ENCODE results near the gene RNF123. TPM values are rescaled to one million over a fixed set of nuclear protein-coding genes. Genes with fewer than 3 reads are reported as not detected.

The RNF123 gene
- total RNA-seq, 8 experiments from 2014 or later: 10.9 to 41.8 (median 16.2) TPM

DNA sequence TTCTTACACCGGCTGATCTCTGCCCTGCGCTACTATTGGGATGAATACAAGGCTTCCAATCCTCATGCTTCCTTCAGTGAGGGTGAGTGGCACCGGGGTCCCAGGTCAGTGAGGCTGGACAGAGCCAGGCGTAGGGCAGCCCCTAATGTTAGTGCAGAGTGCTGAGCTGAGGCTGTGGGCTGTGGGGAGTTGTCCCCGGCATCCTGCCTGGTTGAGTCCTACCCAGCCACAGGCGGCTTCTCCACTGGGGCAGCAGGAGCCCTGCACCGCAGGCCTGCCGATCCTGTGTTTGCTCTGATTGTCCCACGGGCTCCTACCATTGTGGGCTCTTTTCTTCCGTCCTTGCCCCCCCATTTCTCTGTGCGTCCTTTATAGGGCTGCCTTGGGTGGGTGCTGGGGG is 13.3 kb downstream of the RNF123 start:
- Histone ChIP-seq H3K4me3 (no peak overlapping the region), H3K4me1 (replicated peaks in 1 of 2) (no peaks in the 10 kb centered on the region), H3K27ac (no peak overlapping the region)
- ATAC-seq (replicated peaks in 6 of 8): no peak
- 80 to 100% (median 100%) methylated on average over 1 to 3 of the region's 11 CpGs; no CpG with 5 or more reads in 5 of the 10 experiments for WGBS, 10 experiments
- in situ Hi-C loops (cut with MboI; ENCODE audit: low pct_unique_long_range_greater_than_20kb in 2 of 9, low sequenced_read_pairs in 9 of 9, unreplicated experiment in 9 of 9): no loop called here

DNA sequence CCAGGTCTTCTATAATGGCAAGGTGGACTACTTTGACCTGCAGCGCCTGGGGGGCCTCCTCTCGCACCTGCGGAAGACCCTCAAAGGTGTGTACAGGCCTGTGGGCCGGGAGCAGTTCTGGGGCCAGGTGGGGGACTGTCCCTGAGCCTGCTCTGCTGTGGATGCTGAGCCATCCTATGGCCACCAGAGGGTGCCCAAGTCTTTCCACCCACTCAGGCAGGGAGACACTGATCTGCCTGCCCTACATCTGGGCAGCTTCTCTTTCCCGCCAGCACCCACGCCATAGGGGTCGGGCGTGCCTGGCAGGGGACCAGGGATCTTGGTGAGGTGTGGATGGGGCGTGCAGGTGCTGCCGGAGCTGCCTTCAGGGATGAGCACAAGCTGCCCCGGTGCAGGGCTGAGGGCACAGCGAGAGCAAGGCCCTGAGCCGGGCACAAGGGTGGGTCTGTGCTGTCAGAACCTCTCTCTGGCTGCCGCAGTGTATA is 14.1 kb downstream of the RNF123 start:
- 70% methylated on average over 2 of the region's 14 CpGs; no CpG with 5 or more reads in 9 of the 10 experiments for WGBS, 10 experiments
- peak; percentile 62 to 98 (median 79) for ATAC-seq (replicated peaks in 6 of 8)
- in situ Hi-C loops (cut with MboI; ENCODE audit: low pct_unique_long_range_greater_than_20kb in 2 of 9, low sequenced_read_pairs in 9 of 9, unreplicated experiment in 9 of 9): no loop called here
- H3K4me3 ChIP-seq: no peak overlapping the region
- H3K4me1 ChIP-seq (replicated peaks in 1 of 2): no peaks in the 10 kb centered on the region
- no peak overlapping the region for H3K27ac ChIP-seq

DNA sequence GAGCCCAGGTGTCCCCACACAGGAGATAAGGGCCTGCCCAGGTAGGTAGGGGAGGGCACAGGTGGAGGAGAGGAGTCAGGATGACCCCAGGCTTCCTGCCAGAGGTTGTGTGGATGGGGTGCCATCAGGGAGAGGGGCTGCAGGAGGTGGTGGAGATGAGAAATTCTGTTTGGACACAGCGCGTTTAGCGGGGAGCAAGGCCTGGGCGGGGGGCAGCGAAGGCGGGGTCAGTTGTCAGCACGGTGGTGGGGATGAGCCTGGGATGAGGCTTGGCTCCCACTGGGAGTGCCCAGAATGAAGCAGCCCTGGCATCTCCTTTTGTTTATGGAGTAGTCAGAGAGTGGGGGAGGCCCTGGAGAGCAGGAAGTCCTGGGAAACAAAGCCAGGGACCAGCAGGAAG is 14.6 kb downstream of the RNF123 start:
- no CpG with 5 or more reads among the region's 7 CpGs for WGBS, 10 experiments
- Histone ChIP-seq H3K27ac (no peak overlapping the region), H3K4me1 (replicated peaks in 1 of 2) (no peaks in the 10 kb centered on the region), H3K4me3 (no peak overlapping the region)
- in situ Hi-C loops (cut with MboI; ENCODE audit: low pct_unique_long_range_greater_than_20kb in 2 of 9, low sequenced_read_pairs in 9 of 9, unreplicated experiment in 9 of 9): no loop called here
- ATAC-seq (replicated peaks in 6 of 8): peak in 1 of 8 experiments; percentile 1

DNA sequence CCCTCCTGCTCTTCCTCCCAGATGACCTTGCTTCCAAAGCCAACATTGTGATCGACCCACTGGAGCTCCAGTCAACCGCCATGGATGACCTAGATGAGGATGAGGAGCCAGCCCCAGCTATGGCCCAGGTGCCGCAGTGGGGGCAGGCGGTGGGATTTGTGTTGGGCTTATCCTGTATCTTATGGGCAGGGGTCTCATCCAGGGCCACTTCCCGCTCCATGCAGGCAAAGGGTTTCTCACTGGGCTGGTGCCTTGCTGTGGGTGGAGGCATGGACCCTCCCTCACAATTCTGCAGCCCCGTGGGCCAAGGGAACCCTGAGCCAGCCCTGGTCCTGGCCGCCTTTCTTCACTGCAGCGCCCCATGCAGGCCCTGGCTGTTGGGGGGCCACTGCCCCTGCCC is 15.3 kb downstream of the RNF123 start:
- H3K4me3 ChIP-seq: no peak overlapping the region
- no peak for ATAC-seq (replicated peaks in 6 of 8)
- no peak overlapping the region for H3K27ac ChIP-seq
- WGBS, 10 experiments: 85 to 100% (median 100%) methylated on average over 1 to 3 of the region's 8 CpGs; no CpG with 5 or more reads in 7 of the 10 experiments
- in situ Hi-C loops (cut with MboI; ENCODE audit: low pct_unique_long_range_greater_than_20kb in 2 of 9, low sequenced_read_pairs in 9 of 9, unreplicated experiment in 9 of 9): no loop called here
- H3K4me1 ChIP-seq (replicated peaks in 1 of 2): no peaks in the 10 kb centered on the region

DNA sequence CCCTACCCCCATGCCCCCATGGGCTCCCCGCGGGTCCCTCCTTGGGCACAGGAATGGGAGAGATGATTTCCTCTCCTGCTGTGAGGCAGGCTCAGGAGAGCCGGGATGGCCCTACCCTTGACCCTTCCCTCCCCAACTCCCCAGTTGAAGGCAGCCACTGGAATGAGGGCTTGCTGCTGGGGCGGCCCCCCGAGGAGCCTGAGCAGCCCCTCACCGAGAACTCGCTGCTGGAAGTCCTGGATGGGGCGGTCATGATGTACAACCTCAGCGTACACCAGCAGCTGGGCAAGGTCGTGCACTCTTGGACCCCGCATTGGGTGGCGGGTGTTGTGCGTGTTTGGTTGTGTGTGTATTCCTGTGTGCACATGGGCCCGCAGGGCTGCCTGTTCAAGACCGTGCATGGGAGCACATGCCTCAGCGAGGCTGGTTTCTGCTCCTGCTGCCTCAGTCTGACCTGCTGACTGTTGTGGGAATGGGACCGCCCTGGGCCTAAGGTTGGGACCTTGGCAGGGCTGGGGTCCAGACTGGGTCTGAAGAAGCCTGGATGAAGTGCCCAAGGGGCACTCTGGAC is 16.1 kb downstream of the RNF123 start:
- in situ Hi-C loops (cut with MboI; ENCODE audit: low pct_unique_long_range_greater_than_20kb in 2 of 9, low sequenced_read_pairs in 9 of 9, unreplicated experiment in 9 of 9): no loop called here
- no peaks in the 10 kb centered on the region for H3K4me1 ChIP-seq (replicated peaks in 1 of 2)
- no peak overlapping the region for H3K27ac ChIP-seq
- no peak overlapping the region for H3K4me3 ChIP-seq
- ATAC-seq (replicated peaks in 6 of 8): peak in 1 of 8 experiments; percentile 5
- 83 to 100% (median 98%) methylated on average over 1 to 7 of the region's 17 CpGs; no CpG with 5 or more reads in 5 of the 10 experiments for WGBS, 10 experiments

DNA sequence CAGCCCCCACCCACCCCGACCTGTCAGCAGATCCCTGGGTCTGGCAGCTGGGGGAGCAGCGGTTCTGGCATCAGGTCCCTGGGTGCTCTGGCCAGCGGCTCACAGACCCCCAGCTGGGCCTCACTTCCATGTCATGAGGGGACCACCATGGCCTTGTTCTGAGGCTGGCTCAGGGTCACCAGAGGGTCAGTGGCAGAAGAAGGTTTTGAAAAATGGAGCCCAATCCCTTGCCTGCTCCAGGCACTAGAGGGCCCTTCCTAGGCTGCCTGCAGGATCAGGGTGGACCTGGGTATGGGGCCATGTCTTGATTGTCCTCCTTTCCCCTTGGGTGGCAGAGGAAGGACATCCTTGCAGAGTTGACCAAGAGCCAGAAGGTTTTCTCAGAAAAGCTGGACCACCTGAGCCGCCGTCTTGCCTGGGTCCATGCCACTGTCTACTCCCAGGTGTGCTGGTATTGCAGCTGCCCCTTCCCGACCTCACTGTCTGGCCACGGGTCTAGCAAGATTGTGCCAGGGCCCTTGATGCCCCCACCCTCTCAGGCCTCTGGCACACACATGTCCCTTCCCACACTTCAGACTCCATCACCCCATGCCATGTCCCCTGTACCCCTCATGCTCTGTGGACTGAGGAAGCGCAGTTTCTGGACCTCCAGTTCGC is 17.2 kb downstream of the RNF123 start:
- ATAC-seq (replicated peaks in 6 of 8): no peak
- in situ Hi-C loops (cut with MboI; ENCODE audit: low pct_unique_long_range_greater_than_20kb in 2 of 9, low sequenced_read_pairs in 9 of 9, unreplicated experiment in 9 of 9): no loop called here
- no peaks in the 10 kb centered on the region for H3K4me1 ChIP-seq (replicated peaks in 1 of 2)
- no peak overlapping the region for H3K27ac ChIP-seq
- H3K4me3 ChIP-seq: no peak overlapping the region
- 71 to 85% (median 82%) methylated on average over 1 to 4 of the region's 9 CpGs; no CpG with 5 or more reads in 7 of the 10 experiments for whole genome bisulfite sequencing, 10 experiments

DNA sequence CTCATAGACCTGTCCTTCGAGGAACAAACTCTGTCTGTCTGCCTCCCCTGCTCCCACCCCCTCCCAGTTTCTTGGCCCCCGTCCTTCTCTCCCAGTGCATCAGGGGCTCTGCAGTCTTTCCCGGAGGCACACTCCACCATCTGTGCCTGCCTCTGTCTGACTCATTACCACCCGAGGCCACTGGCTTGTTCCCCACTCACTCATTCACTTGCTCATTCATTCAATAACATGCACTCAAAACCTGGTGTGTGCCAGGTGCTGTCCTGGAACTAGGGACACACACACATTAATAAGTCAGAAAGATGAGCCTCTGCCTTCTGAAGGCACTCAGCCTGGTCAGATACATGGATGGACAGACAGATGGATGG is 17.7 kb downstream of the RNF123 start:
- peak in 2 of 8 experiments; percentile 18 to 26 for ATAC-seq (replicated peaks in 6 of 8)
- in situ Hi-C loops (cut with MboI; ENCODE audit: low pct_unique_long_range_greater_than_20kb in 2 of 9, low sequenced_read_pairs in 9 of 9, unreplicated experiment in 9 of 9): no loop called here
- WGBS, 10 experiments: 0 to 60% methylated on average over 1 of the region's 4 CpGs; no CpG with 5 or more reads in 8 of the 10 experiments
- Histone ChIP-seq H3K27ac (no peak overlapping the region), H3K4me1 (replicated peaks in 1 of 2) (no peaks in the 10 kb centered on the region), H3K4me3 (no peak overlapping the region)

DNA sequence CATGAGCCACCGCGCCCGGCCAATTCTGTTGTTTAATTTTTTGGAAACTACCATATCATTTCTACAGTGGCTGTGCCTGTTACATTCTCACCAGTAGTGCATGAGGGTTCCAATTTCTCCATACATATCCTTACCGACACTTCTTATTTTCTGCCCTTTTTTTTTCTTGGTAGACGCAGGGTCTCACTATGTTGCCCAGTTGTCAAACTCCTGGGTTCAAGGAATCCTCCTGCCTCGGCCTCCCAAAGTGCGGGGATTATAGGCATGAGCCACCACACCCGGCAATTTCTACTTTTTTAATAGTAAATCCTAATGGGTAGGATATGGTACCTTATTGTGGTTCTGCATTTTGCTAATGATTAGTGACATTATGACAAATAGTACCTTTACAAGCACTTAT is 20.5 kb downstream of the RNF123 start:
- Histone ChIP-seq H3K4me3 (no peak overlapping the region), H3K4me1 (replicated peaks in 1 of 2) (no peaks in the 10 kb centered on the region), H3K27ac (no peak overlapping the region)
- ATAC-seq (replicated peaks in 6 of 8): no peak
- 87 to 100% (median 93%) methylated on average over 2 to 6 of the region's 8 CpGs; no CpG with 5 or more reads in 3 of the 10 experiments for WGBS, 10 experiments
- in situ Hi-C loops (cut with MboI; ENCODE audit: low pct_unique_long_range_greater_than_20kb in 2 of 9, low sequenced_read_pairs in 9 of 9, unreplicated experiment in 9 of 9): no loop called here

DNA sequence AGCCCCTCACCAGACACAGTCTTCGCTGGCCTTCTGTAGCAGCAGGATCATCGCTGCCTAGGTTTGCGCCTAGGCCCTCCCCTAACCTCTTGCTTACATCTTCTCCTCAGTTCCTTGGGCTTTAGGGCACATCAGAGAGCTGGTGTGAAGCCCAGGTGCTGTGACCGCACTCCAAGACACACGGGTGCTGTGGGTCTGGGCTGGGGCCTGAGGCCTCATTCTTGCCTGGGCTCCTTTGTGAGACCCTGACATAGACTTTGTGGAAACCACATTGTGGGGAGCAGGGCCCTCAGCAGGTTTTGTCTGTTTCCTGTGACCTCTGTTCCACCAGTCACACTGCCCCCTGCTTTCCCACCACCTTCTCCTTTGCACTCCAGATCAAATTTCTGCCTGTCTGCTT is 22.1 kb downstream of the RNF123 start:
- Histone ChIP-seq H3K4me3 (no peak overlapping the region), H3K27ac (no peak overlapping the region), H3K4me1 (replicated peaks in 1 of 2) (no peaks in the 10 kb centered on the region)
- 80 to 100% (median 100%) methylated on average over 1 to 3 of the region's 5 CpGs; no CpG with 5 or more reads in 4 of the 10 experiments for WGBS, 10 experiments
- in situ Hi-C loops (cut with MboI; ENCODE audit: low pct_unique_long_range_greater_than_20kb in 2 of 9, low sequenced_read_pairs in 9 of 9, unreplicated experiment in 9 of 9): no loop called here
- ATAC-seq (replicated peaks in 6 of 8): no peak

DNA sequence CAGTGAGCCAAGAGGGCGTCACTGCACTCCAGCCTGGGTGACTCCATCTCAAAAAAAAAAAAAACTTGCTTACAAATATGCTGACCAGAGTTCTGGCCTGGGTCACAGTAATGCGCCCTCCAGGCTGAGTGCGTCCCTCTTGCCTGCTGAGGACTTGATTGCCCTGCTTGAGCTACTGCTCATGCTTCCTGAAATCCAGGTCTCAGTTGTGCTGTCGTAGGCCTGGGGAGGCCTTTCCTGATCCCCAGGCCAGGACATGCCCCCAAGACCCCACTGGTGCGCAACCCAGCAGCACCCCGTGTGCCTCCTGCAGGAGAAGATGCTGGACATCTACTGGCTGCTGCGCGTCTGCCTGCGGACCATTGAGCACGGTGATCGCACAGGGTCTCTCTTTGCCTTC is 22.8 kb downstream of the RNF123 start:
- Histone ChIP-seq H3K4me3 (no peak overlapping the region), H3K4me1 (replicated peaks in 1 of 2) (no peaks in the 10 kb centered on the region), H3K27ac (no peak overlapping the region)
- no peak for ATAC-seq (replicated peaks in 6 of 8)
- in situ Hi-C loops (cut with MboI; ENCODE audit: low pct_unique_long_range_greater_than_20kb in 2 of 9, low sequenced_read_pairs in 9 of 9, unreplicated experiment in 9 of 9): no loop called here
- WGBS, 10 experiments: 87 to 94% (median 91%) methylated on average over 1 to 7 of the region's 11 CpGs; no CpG with 5 or more reads in 4 of the 10 experiments

DNA sequence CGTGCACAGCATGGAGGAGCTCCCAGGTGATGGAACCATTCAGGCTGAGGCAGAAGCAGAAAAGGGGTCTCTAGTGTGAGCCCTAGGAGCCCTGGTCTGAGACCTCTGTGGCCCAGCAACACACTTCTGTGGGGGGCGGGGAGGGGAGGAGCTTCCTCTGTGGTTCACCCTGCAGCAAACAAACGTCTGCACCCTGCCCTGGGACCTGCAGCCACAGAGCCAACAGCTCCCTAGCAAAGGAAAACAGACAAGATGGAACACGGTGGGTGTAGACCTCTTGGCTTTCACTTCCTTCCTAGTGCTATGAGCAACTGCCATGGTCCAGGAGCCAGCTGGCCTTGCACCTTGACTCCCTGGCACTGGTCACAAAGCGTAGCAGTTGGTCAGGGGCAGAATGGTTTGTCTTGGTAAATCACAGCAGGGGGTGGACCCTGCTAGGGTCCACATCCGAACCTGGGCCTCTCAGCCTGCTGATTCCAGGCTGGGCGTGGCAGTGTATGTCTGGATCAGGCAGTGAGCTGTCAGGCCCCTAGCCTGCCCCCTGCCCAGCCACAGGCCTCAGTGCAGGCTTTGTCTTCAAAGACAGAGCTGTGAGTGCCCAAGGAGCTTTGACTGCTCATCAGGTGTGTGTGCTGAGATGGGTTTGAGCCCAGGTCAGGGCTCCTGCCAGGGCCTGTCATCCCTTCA is 23.4 kb downstream of the RNF123 start:
- ATAC-seq (replicated peaks in 6 of 8): no peak
- in situ Hi-C loops (cut with MboI; ENCODE audit: low pct_unique_long_range_greater_than_20kb in 2 of 9, low sequenced_read_pairs in 9 of 9, unreplicated experiment in 9 of 9): no loop called here
- Histone ChIP-seq H3K4me3 (no peak overlapping the region), H3K27ac (no peak overlapping the region), H3K4me1 (replicated peaks in 1 of 2) (no peaks in the 10 kb centered on the region)
- 48 to 100% (median 71%) methylated on average over 1 to 2 of the region's 7 CpGs; no CpG with 5 or more reads in 4 of the 10 experiments for WGBS, 10 experiments

DNA sequence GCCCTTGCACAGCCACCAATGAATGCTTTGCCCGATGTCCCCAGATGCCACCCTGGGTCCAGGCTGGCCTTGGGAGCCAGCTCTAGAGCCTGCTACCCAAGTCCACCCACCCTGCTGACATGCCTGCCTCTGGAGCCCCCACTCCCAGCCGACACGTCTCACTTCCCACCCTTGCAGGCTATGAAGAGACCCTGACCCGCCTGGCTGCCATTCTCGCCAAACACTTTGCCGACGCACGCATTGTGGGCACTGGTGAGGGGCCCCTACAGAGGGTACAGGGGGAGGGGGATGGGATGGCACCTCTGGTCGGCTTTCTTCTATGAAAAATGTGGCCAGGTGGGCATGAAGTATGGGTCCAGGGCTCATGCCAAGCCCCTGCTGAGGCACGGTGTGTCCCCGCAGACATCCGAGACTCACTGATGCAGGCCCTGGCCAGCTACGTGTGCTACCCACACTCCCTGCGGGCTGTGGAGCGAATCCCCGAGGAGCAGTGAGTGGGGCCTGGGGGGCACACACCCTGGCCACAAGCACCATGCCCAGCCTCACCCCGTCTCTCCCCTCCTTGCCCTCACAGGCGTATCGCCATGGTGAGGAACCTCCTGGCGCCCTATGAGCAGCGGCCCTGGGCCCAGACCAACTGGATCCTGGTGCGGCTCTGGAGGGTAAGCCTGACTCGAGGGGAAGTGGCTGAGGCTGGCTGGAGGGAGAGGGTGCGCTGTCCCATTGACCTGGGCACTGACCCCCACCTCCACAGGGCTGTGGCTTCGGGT is 24.2 kb downstream of the RNF123 start:
- in situ Hi-C loops (cut with MboI; ENCODE audit: low pct_unique_long_range_greater_than_20kb in 2 of 9, low sequenced_read_pairs in 9 of 9, unreplicated experiment in 9 of 9): no loop called here
- 60 to 85% methylated on average over 1 to 8 of the region's 25 CpGs; no CpG with 5 or more reads in 8 of the 10 experiments for WGBS, 10 experiments
- H3K27ac ChIP-seq: no peak overlapping the region
- H3K4me3 ChIP-seq: no peak overlapping the region
- peaks cover 1% of the 10 kb centered on the region in 2 donors for H3K4me1 ChIP-seq (replicated peaks in 1 of 2)
- ATAC-seq (replicated peaks in 6 of 8): peak in 1 of 8 experiments; percentile 2

Measured in motor neuron (in vitro differentiated cells).